HCT116 (cell line): ENCODE results near the gene DBP. TPM values are rescaled to one million over a fixed set of nuclear protein-coding genes. Genes with fewer than 3 reads are reported as not detected.

Source experiments
- ATAC-seq: fragments of 200-7000 bp; cut with Tn5 transposase; 2 replicates; pipeline ENCODE4 v1.9.1; 2020; ENCODE audit warnings: mild to moderate bottlenecking, moderate library complexity
- BruUV-seq: library from RNA; stranded (reverse); fragments of 400-500 nt; replicated peaks from 2 replicates; lab custom pipeline; 2021; lab: Mats Ljungman, UMichigan
- CTCF ChIA-PET: fragments of 300-600 bp; sonication (Branson Sonifier 250); formaldehyde crosslinking; loops from one replicate; lab custom pipeline; 2021; ENCODE audit warnings: antibody characterized with exemption; lab: Charles Lee
- POLR2A ChIA-PET: fragments of 300-600, 350-600 bp; sonication (Branson Sonifier 250); formaldehyde crosslinking; loops from one replicate; lab custom pipeline; 2021; ENCODE audit warnings: antibody characterized with exemption; lab: Charles Lee
- RAD21 ChIA-PET, 2 experiments: fragments of 300-600 bp; sonication (Branson Sonifier 250); formaldehyde crosslinking; loops; one replicate each; lab custom pipeline; 2023; ENCODE audit warnings: low total read pairs in 2 of 2; ENCODE audit not compliant: uncharacterized antibody in 2 of 2, unreplicated experiment in 2 of 2, low non-redundant PET in 1 of 2; lab: Charles Lee
- DNase-seq: peaks from one replicate; pipeline ENCODE4 v3.0.0-alpha.2; 2010; ENCODE audit warnings: low read depth, low spot score
- H2AFZ ChIP-seq: fragments of 200-600 bp; shearing (Covaris generic), sonication (generic); 2 replicates; pipeline ENCODE4 v1.6.1; 2017; ENCODE audit warnings: low read depth, mixed run types, mixed read lengths, antibody characterized with exemption, low read length; ENCODE audit not compliant: poor library complexity, severe bottlenecking
- H3K27ac ChIP-seq: 2 replicates; pipeline ENCODE4 v1.5.1; 2012; ENCODE audit warnings: low read depth, low read length
- H3K27me3 ChIP-seq: fragments of 200-600 bp; sonication (generic); 2 replicates; pipeline ENCODE4 v1.6.1; 2016; ENCODE audit warnings: mixed run types, low read length, mixed read lengths; ENCODE audit not compliant: insufficient read depth
- H3K36me3 ChIP-seq, 2 experiments: fragments of 200-500 bp in 1 of 2; fragments of 200-600 bp in 1 of 2; sonication (Bioruptor generic) in 1 of 2; sonication (generic) in 1 of 2; 2 replicates each; pipeline versions ENCODE4 v1.5.1 to v1.6.1; 2014 to 2016; ENCODE audit warnings: low read length in 2 of 2, inconsistent platforms in 1 of 2, mixed read lengths in 1 of 2, mixed run types in 1 of 2; ENCODE audit not compliant: insufficient read depth in 2 of 2, control insufficient read depth in 1 of 2
- H3K4me1 ChIP-seq, 2 experiments: fragments of 200-600 bp in 1 of 2; sonication (generic) in 1 of 2; 2 replicates each; pipeline versions ENCODE4 v1.5.1 to v1.6.1; 2012 to 2017; ENCODE audit warnings: low read length in 2 of 2, inconsistent platforms in 1 of 2, mild to moderate bottlenecking in 1 of 2, mixed read lengths in 1 of 2, mixed run types in 1 of 2, moderate library complexity in 1 of 2; ENCODE audit not compliant: insufficient read depth in 2 of 2, control insufficient read depth in 1 of 2
- H3K4me2 ChIP-seq: fragments of 200-600 bp; sonication (generic); 2 replicates; pipeline ENCODE4 v1.6.1; 2017; ENCODE audit warnings: mixed run types, low read length, mixed read lengths
- H3K4me3 ChIP-seq, 2 experiments: fragments of 200-600 bp in 1 of 2; sonication (generic) in 1 of 2; replicated peaks in 1 of 2; 2 replicates each; pipeline ENCODE4 v1.5.1; 2011 to 2016; ENCODE audit warnings: low read length in 2 of 2, control low read depth in 1 of 2, low read depth in 1 of 2, mild to moderate bottlenecking in 1 of 2, mixed read lengths in 1 of 2, mixed run types in 1 of 2
- H3K79me2 ChIP-seq: fragments of 200-600 bp; sonication (generic); 2 replicates; pipeline ENCODE4 v1.6.1; 2017; ENCODE audit warnings: mild to moderate bottlenecking, mixed run types, low read length, moderate library complexity, mixed read lengths; ENCODE audit not compliant: insufficient read depth
- H3K9ac ChIP-seq: fragments of 200-600 bp; sonication (generic); 2 replicates; pipeline ENCODE4 v1.6.1; 2016; ENCODE audit warnings: low read length, mixed read lengths
- H3K9me2 ChIP-seq: fragments of 200-600 bp; sonication (generic), shearing (Covaris generic); 2 replicates; pipeline ENCODE4 v1.6.1; 2017; ENCODE audit warnings: mixed run types, mild to moderate bottlenecking, moderate library complexity; ENCODE audit not compliant: insufficient read depth
- H3K9me3 ChIP-seq, 2 experiments: fragments of 200-500 bp in 1 of 2; fragments of 200-600 bp in 1 of 2; sonication (Bioruptor generic) in 1 of 2; sonication (generic) in 1 of 2; 2 replicates each; pipeline ENCODE4 v1.6.1; 2014 to 2017; ENCODE audit warnings: low read length in 2 of 2, mixed read lengths in 2 of 2, inconsistent platforms in 1 of 2, low read depth in 1 of 2, mild to moderate bottlenecking in 1 of 2, mixed run types in 1 of 2, moderate library complexity in 1 of 2; ENCODE audit not compliant: control insufficient read depth in 1 of 2, insufficient read depth in 1 of 2
- H4K20me1 ChIP-seq: fragments of 200-600 bp; sonication (generic), shearing (Covaris generic); 2 replicates; pipeline ENCODE4 v1.6.1; 2017; ENCODE audit warnings: mixed run types, mild to moderate bottlenecking, moderate library complexity; ENCODE audit not compliant: insufficient read depth
- ATF3 ChIP-seq: IDR thresholded peaks from 2 replicates; pipeline ENCODE4 v1.6.1; 2012
- CBX3 ChIP-seq: IDR thresholded peaks from 2 replicates; pipeline ENCODE4 v1.6.1; 2012; ENCODE audit warnings: low read depth
- JUND ChIP-seq: IDR thresholded peaks from 2 replicates; pipeline ENCODE4 v1.6.1; 2012
- POLR2A ChIP-seq: IDR thresholded peaks from 2 replicates; pipeline ENCODE4 v1.7.0; 2011; ENCODE audit warnings: borderline replicate concordance; ENCODE audit not compliant: insufficient read depth, insufficient read length; ENCODE audit errors: extremely low read depth
- POLR2AphosphoS5 ChIP-seq: IDR thresholded peaks from 2 replicates; pipeline ENCODE4 v1.6.1; 2011; ENCODE audit warnings: mild to moderate bottlenecking, low read depth, low read length, moderate library complexity
- SIN3A ChIP-seq: IDR thresholded peaks from 2 replicates; pipeline ENCODE4 v1.6.1; 2012; ENCODE audit warnings: low read depth
- SRF ChIP-seq: IDR thresholded peaks from 2 replicates; pipeline ENCODE4 v1.6.1; 2012; ENCODE audit warnings: low read depth
- TCF7L2 ChIP-seq: IDR thresholded peaks from 2 replicates; pipeline ENCODE4 v1.7.0; 2011; ENCODE audit warnings: borderline replicate concordance, inconsistent platforms; ENCODE audit not compliant: insufficient read depth, insufficient read length; ENCODE audit errors: extremely low read depth
- YY1 ChIP-seq: IDR thresholded peaks from 2 replicates; pipeline ENCODE4 v1.6.1; 2011; ENCODE audit warnings: low read length, low read depth, moderate library complexity, mild to moderate bottlenecking; ENCODE audit not compliant: insufficient replicate concordance; ENCODE audit errors: extremely low read depth
- intact Hi-C: fragments of 100-400 bp; cut with micrococcal nuclease; formaldehyde crosslinking; loops from 2 replicates; pipeline ENCODE4 v1.10.0; 2022
- total RNA-seq: library from RNA; stranded (reverse); gene quantifications from one replicate; pipeline ENCODE4 v1.2.1, GENCODE V29; 2021; ENCODE audit not compliant: unreplicated experiment

Gene DBP
- total RNA-seq, 1 experiment from 2014 or later: 45.9 TPM

DNA sequence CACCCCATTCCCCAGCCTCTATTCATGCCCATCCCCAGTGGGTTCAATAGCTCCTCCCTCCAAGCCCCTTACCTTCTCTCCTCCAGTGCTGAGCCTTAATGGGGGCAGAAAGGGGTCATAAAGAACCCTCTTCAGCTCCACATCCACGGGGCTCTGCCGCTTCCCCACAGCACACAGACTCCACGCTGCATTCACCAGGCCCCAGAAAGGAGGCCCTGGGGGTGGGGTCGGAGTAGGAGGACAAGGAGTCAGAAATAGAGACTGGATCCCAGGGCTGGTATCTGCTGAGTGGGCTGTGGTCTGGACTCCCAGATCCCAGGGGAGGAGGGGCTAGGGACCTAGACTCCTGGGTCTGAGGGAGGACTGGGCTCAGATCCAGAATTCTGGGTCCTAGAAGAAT lies 7.2 kb upstream of the DBP start:
- TF ChIP-seq POLR2AphosphoS5 (no peak), ATF3 (no peak), SRF (no peak), TCF7L2 (no peak), JUND (no peak), YY1 (no peak), SIN3A (no peak)
- Histone ChIP-seq H3K36me3 (no peaks in the 10 kb centered on the region), H3K4me1 (peaks cover 18 to 43% of the 10 kb centered on the region in 2 experiments), H4K20me1 (no peaks in the 10 kb centered on the region), H2AFZ (no peak overlapping the region), H3K27ac (peak overlapping the region; percentile 83; the same call in 1 of the 2 replicates), H3K9me3 (no peaks in the 10 kb centered on the region), H3K79me2 (no peaks in the 10 kb centered on the region), H3K27me3 (no peaks in the 10 kb centered on the region), H3K4me2 (peak overlapping the region; percentile 85), H3K9me2 (no peaks in the 10 kb centered on the region), H3K4me3 (peak overlapping the region; percentile 55 to 58), H3K9ac (0 out of 2 replicates have a peak overlapping the region, but pooled peaks have one; percentile 3)
- POLR2A ChIA-PET: interaction anchor here (1.4 to 2.5 kb wide), 4 partner anchors 11 to 110 kb away, joined by 3 to 27 read pairs (median 7); partner anchors contain the start of genes FGF21, RPL18 and SPHK2
- CTCF ChIA-PET: interaction anchor here (2.4 kb wide), 1 partner anchor 16 kb away, joined by 8 read pairs; no protein-coding TSS in a partner anchor
- BruUV-seq: no TSS peak
- no peak for ATAC-seq
- RAD21 ChIA-PET: no interaction called here
- intact Hi-C loops: no loop called here
- no peak for DNase-seq

- ChIA-PET RAD21 (no interaction called here), CTCF (no interaction called here), POLR2A (no interaction called here)
- Histone ChIP-seq H3K9me3 (no peaks in the 10 kb centered on the region), H4K20me1 (no peaks in the 10 kb centered on the region), H3K9ac (no peak overlapping the region), H3K27me3 (no peaks in the 10 kb centered on the region), H2AFZ (no peak overlapping the region), H3K27ac (no peak overlapping the region), H3K36me3 (no peaks in the 10 kb centered on the region), H3K9me2 (no peaks in the 10 kb centered on the region), H3K4me1 (peaks cover 23 to 52% of the 10 kb centered on the region in 2 experiments), H3K79me2 (no peaks in the 10 kb centered on the region), H3K4me3 (no peak overlapping the region), H3K4me2 (no peak overlapping the region)
- no peak for ATAC-seq
- TF ChIP-seq YY1: no peak
- no peak for TF ChIP-seq POLR2A
- no peak for TF ChIP-seq CBX3
- no peak for TF ChIP-seq SIN3A
- TF ChIP-seq POLR2AphosphoS5: no peak
- intact Hi-C loops: no loop called here
- BruUV-seq: no TSS peak
- no peak for DNase-seq
Observed at GRCh38 chr19:48642862-48643261, 5.7 kb upstream of the DBP start.
